ENCODE measurements around the gene PRR5. TPM values are rescaled to one million over a fixed set of nuclear protein-coding genes. Genes with fewer than 3 reads are reported as not detected.
A peak's percentile ranks its signal among the peaks of the same experiment; 100 is the strongest.

The PRR5 gene
- total and polyA plus RNA-seq, 3 experiments from 2014 or later = 26.4 to 175 (median 29.9) TPM

DNA sequence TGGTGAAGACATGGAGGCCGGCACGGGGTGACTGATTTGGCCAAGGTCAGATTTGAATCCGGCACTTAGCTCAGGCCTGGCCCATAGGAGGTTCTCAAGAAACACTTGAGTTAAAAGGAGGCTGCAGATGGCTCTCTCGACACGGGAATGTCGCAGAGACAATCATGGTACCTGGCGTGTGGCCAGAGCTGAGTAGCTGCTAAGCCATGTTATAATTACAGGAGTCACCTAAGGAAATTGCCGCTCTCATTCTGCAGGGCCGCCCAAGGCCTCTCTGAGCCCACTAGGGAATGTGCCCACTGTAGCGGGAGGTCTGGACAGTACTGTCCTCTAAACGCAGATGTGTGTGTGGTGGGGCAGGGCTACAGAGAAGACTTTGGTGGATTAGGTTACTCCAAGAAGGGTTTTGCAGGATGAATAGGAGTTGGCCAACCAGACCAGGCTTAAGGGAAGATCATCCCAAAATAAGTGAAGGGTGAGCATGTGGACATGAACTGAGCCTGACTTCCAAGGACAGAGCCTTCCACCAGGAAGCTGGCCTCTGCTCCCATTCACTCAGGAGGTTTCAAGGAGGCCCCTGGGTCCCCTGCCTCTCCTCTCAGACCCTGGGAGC, 19.3 kb upstream of the PRR5 start:
- H3K4me1 Mint-ChIP-seq = peaks cover 50 to 72% (median 58%) of the 10 kb centered on the region in 3 donors
- Histone ChIP-seq H3K4me1 (ENCODE audit: insufficient read depth, low read length) (peaks cover 40% of the 10 kb centered on the region), H3K27ac (ENCODE audit: low read depth, low read length) (no peak overlapping the region), H3K9me3 (ENCODE audit: low read length) (no peaks in the 10 kb centered on the region), H3K4me3 (ENCODE audit: low read length) (no peak overlapping the region), H3K27me3 (ENCODE audit: insufficient read depth, low read length, poor library complexity, severe bottlenecking) (no peaks in the 10 kb centered on the region), H3K36me3 (ENCODE audit: insufficient read depth, low read length) (no peaks in the 10 kb centered on the region)
- POLR2A ChIA-PET = no interaction called here
- DNase-seq = no peak
- H3K36me3 Mint-ChIP-seq = peaks cover 0 to 22% (median 7%) of the 10 kb centered on the region in 3 donors
- H3K27ac Mint-ChIP-seq = peak overlapping the region in 5 of 8 donors; percentile 39 to 96 (median 71)
- H3K27me3 Mint-ChIP-seq = no peaks in the 10 kb centered on the region
- no peaks in the 10 kb centered on the region for H3K9me3 Mint-ChIP-seq
- CTCF ChIA-PET = interaction anchor here (1.1 to 5.9 kb wide), 4 partner anchors 13 to 56 kb away, joined by 3 to 46 read pairs (median 5); no protein-coding TSS in a partner anchor
- H3K4me3 Mint-ChIP-seq = peak overlapping the region in 3 of 7 donors; percentile 9 to 50 (median 15)

DNA sequence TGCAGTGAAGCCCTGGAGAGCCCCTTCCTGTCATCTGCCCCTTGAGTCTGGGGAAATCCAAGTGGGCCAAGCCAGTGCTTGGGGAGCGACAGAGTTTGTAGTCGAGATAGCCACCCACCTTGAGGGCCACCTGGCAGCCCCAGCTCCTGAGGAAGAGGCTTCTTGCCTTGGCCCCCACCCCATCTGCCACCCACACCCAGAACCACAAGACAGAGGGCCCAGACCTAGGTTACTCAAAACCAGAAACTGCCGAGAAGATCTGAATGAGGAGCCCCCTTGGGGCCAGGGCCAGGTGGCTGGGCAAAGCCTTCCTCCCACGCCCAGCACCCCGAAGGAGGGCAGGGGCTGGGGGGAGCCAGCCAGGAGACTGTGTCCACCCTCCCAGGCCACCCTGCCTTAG, 18.8 kb upstream of the PRR5 start:
- POLR2A ChIA-PET = no interaction called here
- no peaks in the 10 kb centered on the region for H3K27me3 Mint-ChIP-seq
- no peaks in the 10 kb centered on the region for H3K9me3 Mint-ChIP-seq
- H3K4me1 Mint-ChIP-seq = peaks cover 50 to 71% (median 59%) of the 10 kb centered on the region in 3 donors
- no peak overlapping the region for H3K27ac ChIP-seq (ENCODE audit: low read depth, low read length)
- H3K36me3 Mint-ChIP-seq = peaks cover 0 to 22% (median 7%) of the 10 kb centered on the region in 3 donors
- H3K4me3 ChIP-seq (ENCODE audit: low read length) = no peak overlapping the region
- peaks cover 38% of the 10 kb centered on the region for H3K4me1 ChIP-seq (ENCODE audit: insufficient read depth, low read length)
- H3K9me3 ChIP-seq (ENCODE audit: low read length) = no peaks in the 10 kb centered on the region
- no peak for DNase-seq
- peak overlapping the region in 6 of 8 donors; percentile 40 to 96 (median 78) for H3K27ac Mint-ChIP-seq
- no peaks in the 10 kb centered on the region for H3K36me3 ChIP-seq (ENCODE audit: insufficient read depth, low read length)
- H3K27me3 ChIP-seq (ENCODE audit: insufficient read depth, low read length, poor library complexity, severe bottlenecking) = no peaks in the 10 kb centered on the region
- peak overlapping the region in 4 of 7 donors; percentile 41 to 52 (median 47) for H3K4me3 Mint-ChIP-seq
- CTCF ChIA-PET = interaction anchor here (1.1 to 5.9 kb wide), 6 partner anchors 14 to 165 kb away, joined by 4 to 46 read pairs (median 11); no protein-coding TSS in a partner anchor

DNA sequence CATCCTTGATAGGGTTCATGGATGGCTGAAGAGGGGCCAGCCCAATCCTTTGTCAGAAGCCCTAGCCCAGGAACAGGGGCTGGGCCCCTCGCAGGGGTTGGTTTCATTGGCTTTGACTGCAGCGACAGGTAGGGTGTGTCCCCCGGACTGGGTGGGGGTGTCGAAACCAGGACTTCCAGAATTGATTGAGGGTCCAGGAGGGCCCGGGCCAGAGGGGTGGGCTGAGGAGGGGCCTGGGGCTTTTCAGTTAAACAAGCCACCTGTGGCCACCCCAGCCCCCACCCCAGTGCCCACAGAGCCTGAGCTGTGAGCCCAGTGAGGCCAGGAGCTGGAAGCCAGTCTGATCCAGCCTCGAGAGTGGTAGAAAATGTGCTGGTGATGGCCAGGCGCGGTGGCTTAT, 18.1 kb upstream of the PRR5 start:
- H3K27me3 Mint-ChIP-seq = no peaks in the 10 kb centered on the region
- POLR2A ChIA-PET = no interaction called here
- CTCF ChIA-PET = interaction anchor here (0.6 to 5.9 kb wide), 19 partner anchors 8 to 691 kb away, joined by 3 to 46 read pairs (median 10); no protein-coding TSS in a partner anchor
- Histone ChIP-seq H3K4me3 (ENCODE audit: low read length) (no peak overlapping the region), H3K9me3 (ENCODE audit: low read length) (no peaks in the 10 kb centered on the region), H3K36me3 (ENCODE audit: insufficient read depth, low read length) (no peaks in the 10 kb centered on the region), H3K27me3 (ENCODE audit: insufficient read depth, low read length, poor library complexity, severe bottlenecking) (no peaks in the 10 kb centered on the region), H3K4me1 (ENCODE audit: insufficient read depth, low read length) (peaks cover 38% of the 10 kb centered on the region), H3K27ac (ENCODE audit: low read depth, low read length) (no peak overlapping the region)
- peaks cover 0 to 19% (median 9%) of the 10 kb centered on the region in 3 donors for H3K36me3 Mint-ChIP-seq
- peak overlapping the region in 2 of 7 donors; percentile 15 to 17 for H3K4me3 Mint-ChIP-seq
- H3K27ac Mint-ChIP-seq = peak overlapping the region in 4 of 8 donors; percentile 10 to 95 (median 56)
- no peak for DNase-seq
- peaks cover 52 to 69% (median 61%) of the 10 kb centered on the region in 3 donors for H3K4me1 Mint-ChIP-seq
- H3K9me3 Mint-ChIP-seq = no peaks in the 10 kb centered on the region

DNA sequence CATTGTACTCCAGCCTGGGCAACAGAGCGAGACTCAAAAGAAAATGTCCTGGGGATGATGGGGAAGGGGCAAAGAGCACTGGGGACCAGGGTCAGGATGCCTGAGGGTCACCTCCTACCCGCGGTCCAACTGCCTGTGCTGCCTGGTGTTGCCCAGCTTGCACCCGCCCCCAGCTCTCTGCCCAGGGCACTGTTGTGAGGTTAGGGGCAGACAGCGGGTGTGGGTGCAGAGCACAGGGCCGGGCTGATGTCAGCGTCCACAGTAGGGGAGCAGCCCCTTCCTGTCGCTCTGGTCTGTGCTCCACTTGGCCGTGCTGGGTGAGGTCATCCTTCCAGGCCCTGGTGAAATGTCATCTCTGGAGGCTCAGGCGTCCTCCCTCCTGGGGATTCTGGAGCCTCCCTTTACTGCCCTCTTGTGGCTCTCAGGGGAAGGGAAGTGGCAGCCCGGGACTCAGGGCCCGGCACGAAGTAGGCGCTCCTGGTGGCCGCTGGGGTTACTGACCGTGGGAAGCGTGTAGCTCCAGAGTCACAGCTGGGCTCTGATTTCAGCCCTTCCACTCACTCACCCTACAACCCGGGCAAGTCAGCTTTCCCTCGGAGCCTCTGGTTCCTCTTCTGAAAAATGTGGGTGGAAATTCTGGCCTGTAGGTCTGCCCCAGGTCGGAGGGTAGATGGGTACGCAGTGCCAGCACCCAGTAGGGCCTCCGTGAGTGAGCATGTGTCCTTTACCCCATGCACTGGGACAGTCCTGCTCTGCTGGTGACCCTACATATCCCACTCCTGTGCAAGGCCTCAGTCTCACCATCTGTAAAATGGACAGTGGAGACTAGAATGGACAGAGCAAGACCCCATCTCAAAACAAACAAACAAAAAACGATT, 17.3 kb upstream of the PRR5 start:
- no peak overlapping the region for H3K4me3 ChIP-seq (ENCODE audit: low read length)
- Mint-ChIP-seq H3K4me3 (peak overlapping the region in 6 of 7 donors; percentile 68 to 83 (median 74)), H3K4me1 (peaks cover 48 to 64% (median 56%) of the 10 kb centered on the region in 3 donors), H3K9me3 (no peaks in the 10 kb centered on the region), H3K27ac (peak overlapping the region; percentile 31 to 95 (median 93)), H3K27me3 (no peaks in the 10 kb centered on the region), H3K36me3 (peaks cover 0 to 15% (median 8%) of the 10 kb centered on the region in 3 donors)
- no peaks in the 10 kb centered on the region for H3K9me3 ChIP-seq (ENCODE audit: low read length)
- H3K27ac ChIP-seq (ENCODE audit: low read depth, low read length) = peak overlapping the region; percentile 24
- no peaks in the 10 kb centered on the region for H3K27me3 ChIP-seq (ENCODE audit: insufficient read depth, low read length, poor library complexity, severe bottlenecking)
- POLR2A ChIA-PET = interaction anchor here (0.8 to 1.7 kb wide), 5 partner anchors 12 to 730 kb away, joined by 3 to 7 read pairs (median 5); partner anchors contain the start of gene PRR5
- DNase-seq = peak; percentile 75 to 89 (median 80)
- H3K4me1 ChIP-seq (ENCODE audit: insufficient read depth, low read length) = peaks cover 38% of the 10 kb centered on the region
- CTCF ChIA-PET = interaction anchor here (0.6 to 5.9 kb wide), 31 partner anchors 9 to 691 kb away, joined by 3 to 46 read pairs (median 5); no protein-coding TSS in a partner anchor
- no peaks in the 10 kb centered on the region for H3K36me3 ChIP-seq (ENCODE audit: insufficient read depth, low read length)

DNA sequence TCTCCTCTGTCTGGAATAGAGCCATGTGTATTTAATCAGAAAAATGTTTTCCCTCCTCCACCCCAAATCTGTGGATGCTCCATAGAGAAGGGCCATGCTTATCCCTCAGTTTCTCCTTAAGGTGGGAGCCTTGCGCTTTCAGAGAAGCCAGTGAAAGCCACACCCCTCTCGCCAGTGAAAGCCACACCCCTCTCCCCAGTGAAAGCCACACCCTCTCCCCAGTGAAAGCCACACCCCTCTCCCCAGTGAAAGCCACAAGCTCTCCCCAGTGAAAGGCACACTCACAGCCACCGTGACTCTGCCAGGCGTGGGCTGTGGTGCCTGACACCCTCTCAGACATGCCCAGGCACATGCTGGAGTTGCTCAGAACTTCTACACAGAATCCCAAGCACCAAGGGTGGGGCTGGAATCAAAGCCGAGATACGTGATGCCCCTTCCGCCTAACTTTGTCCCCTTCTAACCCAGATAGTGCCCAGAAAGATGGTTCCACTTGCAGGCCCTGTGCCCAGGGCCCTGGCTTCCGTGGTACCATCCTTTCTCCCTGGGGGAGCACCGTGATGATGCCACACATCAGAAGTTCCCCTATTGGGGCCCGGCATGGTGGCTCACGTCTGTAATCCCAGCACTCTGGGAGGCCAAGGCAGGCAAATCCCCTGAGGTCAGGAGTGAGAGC, 16.5 kb upstream of the PRR5 start:
- Histone ChIP-seq H3K27ac (ENCODE audit: low read depth, low read length) (peak overlapping the region; percentile 61), H3K27me3 (ENCODE audit: insufficient read depth, low read length, poor library complexity, severe bottlenecking) (no peaks in the 10 kb centered on the region), H3K4me1 (ENCODE audit: insufficient read depth, low read length) (peaks cover 38% of the 10 kb centered on the region), H3K9me3 (ENCODE audit: low read length) (no peaks in the 10 kb centered on the region), H3K36me3 (ENCODE audit: insufficient read depth, low read length) (no peaks in the 10 kb centered on the region), H3K4me3 (ENCODE audit: low read length) (no peak overlapping the region)
- peaks cover 44 to 59% (median 52%) of the 10 kb centered on the region in 3 donors for H3K4me1 Mint-ChIP-seq
- ChIA-PET CTCF (interaction anchor here (0.6 to 5.9 kb wide), 28 partner anchors 9 to 692 kb away, joined by 3 to 46 read pairs (median 5); no protein-coding TSS in a partner anchor), POLR2A (interaction anchor here (0.5 to 1.7 kb wide), 6 partner anchors 13 to 1543 kb away, joined by 3 to 7 read pairs (median 4); partner anchors contain the start of gene PRR5)
- H3K27ac Mint-ChIP-seq = peak overlapping the region; percentile 31 to 95 (median 94)
- peak overlapping the region in 6 of 7 donors; percentile 68 to 83 (median 74) for H3K4me3 Mint-ChIP-seq
- H3K27me3 Mint-ChIP-seq = no peaks in the 10 kb centered on the region
- peak; percentile 71 to 91 (median 78) for DNase-seq
- H3K36me3 Mint-ChIP-seq = peaks cover 0 to 13% (median 8%) of the 10 kb centered on the region in 3 donors
- H3K9me3 Mint-ChIP-seq = no peaks in the 10 kb centered on the region

DNA sequence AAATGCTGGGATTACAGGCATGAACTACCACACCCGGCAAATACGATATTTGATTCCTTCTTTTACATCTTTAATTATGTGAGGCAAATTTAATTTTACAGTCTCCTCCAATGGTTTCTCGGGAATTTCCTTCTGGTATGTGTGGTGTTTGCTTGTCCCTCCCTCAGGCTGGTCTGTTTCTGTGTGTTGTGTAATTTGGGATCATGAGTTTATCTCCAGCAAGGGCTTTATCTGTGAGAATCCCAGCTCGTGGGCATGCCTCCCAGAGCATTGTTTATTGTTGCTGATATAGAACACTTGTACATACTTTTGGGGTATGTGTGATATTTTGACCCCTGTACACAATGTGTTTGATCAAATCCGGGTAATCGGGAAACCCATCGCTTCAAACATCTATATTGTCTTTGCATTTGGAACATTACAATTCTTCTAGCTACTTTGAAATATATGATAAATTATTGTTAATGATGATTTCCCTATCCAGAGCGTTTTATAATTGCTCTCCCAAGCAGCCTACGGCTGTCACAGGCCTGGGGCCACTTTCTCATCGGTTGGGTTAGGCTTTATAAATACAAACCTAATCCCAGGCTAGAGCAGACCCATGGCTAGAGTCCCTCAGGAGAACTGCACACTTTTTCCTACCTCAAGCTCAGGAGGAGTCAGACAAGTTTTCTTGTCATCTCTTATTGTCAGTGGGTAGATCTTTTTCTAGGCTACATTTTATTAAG, 15.0 kb upstream of the PRR5 start:
- H3K27ac Mint-ChIP-seq = peak overlapping the region in 7 of 8 donors; percentile 42 to 89 (median 75)
- POLR2A ChIA-PET = no interaction called here

More for the DNA sequence above, 15.0 kb upstream of the PRR5 start:
- no peaks in the 10 kb centered on the region for H3K9me3 ChIP-seq (ENCODE audit: low read length)
- no peak overlapping the region for H3K27ac ChIP-seq (ENCODE audit: low read depth, low read length)
- DNase-seq = no peak
- Mint-ChIP-seq H3K36me3 (peaks cover 0 to 13% (median 8%) of the 10 kb centered on the region in 3 donors), H3K27me3 (no peaks in the 10 kb centered on the region), H3K4me3 (peak overlapping the region in 4 of 7 donors; percentile 13 to 53 (median 22)), H3K4me1 (peaks cover 38 to 44% (median 41%) of the 10 kb centered on the region in 3 donors), H3K9me3 (no peaks in the 10 kb centered on the region)
- H3K4me3 ChIP-seq (ENCODE audit: low read length) = no peak overlapping the region
- no peaks in the 10 kb centered on the region for H3K27me3 ChIP-seq (ENCODE audit: insufficient read depth, low read length, poor library complexity, severe bottlenecking)
- H3K36me3 ChIP-seq (ENCODE audit: insufficient read depth, low read length) = no peaks in the 10 kb centered on the region
- CTCF ChIA-PET = interaction anchor here (1.1 to 4.1 kb wide), 3 partner anchors 10 to 694 kb away, joined by 3 to 28 read pairs (median 14); no protein-coding TSS in a partner anchor
- H3K4me1 ChIP-seq (ENCODE audit: insufficient read depth, low read length) = peaks cover 34% of the 10 kb centered on the region

Data from CD8-positive, alpha-beta memory T cell (primary cell).